ENCODE data around the gene FAM210B. TPM values are rescaled to one million over a fixed set of nuclear protein-coding genes. Genes with fewer than 3 reads are reported as not detected.

Gene FAM210B
- total and polyA plus RNA-seq, 7 donors, result 21.0 to 68.5 (median 42.8) TPM

GRCh38 chr20:56348305-56348693 lies 10.5 kb upstream of the FAM210B start:
- TF ChIP-seq, protein P1, sequence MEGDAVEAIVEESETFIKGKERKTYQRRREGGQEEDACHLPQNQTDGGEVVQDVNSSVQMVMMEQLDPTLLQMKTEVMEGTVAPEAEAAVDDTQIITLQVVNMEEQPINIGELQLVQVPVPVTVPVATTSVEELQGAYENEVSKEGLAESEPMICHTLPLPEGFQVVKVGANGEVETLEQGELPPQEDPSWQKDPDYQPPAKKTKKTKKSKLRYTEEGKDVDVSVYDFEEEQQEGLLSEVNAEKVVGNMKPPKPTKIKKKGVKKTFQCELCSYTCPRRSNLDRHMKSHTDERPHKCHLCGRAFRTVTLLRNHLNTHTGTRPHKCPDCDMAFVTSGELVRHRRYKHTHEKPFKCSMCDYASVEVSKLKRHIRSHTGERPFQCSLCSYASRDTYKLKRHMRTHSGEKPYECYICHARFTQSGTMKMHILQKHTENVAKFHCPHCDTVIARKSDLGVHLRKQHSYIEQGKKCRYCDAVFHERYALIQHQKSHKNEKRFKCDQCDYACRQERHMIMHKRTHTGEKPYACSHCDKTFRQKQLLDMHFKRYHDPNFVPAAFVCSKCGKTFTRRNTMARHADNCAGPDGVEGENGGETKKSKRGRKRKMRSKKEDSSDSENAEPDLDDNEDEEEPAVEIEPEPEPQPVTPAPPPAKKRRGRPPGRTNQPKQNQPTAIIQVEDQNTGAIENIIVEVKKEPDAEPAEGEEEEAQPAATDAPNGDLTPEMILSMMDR (IDR thresholded peaks at IDR 0.05), result no peak
- peaks cover 0 to 36% (median 6%) of the 10 kb centered on the region in 3 donors for H3K27me3 ChIP-seq (ENCODE audit: insufficient read depth in 3 of 3, low read length in 2 of 3)
- DNase-seq (no peak), ATAC-seq (no peak)
- H3K36me3 ChIP-seq (ENCODE audit: insufficient read depth in 1 of 2, low read depth in 1 of 2), result no peaks in the 10 kb centered on the region
- intact Hi-C loops (cut with DNase I), result no loop called here
- WGBS, 3 donors, result 10 to 16% (median 11%) methylated on average over 5 of the region's 5 CpGs
- no peak overlapping the region for H3K27ac ChIP-seq
- H3K9me3 ChIP-seq, result no peaks in the 10 kb centered on the region
- H3K4me1 ChIP-seq, result no peaks in the 10 kb centered on the region
- no peak overlapping the region for H3K4me3 ChIP-seq

DNA sequence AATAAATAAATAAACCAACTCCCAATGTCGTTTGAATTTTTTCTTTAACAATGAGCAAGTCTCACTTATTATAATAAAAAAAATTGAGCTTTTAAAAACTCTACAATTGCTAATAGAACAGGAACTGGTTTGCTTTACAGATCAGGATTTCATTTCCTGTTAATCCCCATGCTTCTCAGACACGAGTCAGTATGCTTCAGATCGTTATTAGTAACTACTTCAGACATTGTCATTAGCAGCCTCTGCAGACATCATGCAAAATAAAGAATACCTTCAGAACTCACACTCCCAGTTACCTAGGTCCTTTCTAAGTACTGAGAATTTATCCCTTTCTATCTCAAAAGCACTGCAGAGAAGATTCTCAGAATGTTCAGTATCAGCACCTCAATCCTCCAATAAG lies 10.0 kb upstream of the FAM210B start:
- Histone ChIP-seq H3K4me3 (no peak overlapping the region), H3K9me3 (no peaks in the 10 kb centered on the region), H3K4me1 (no peaks in the 10 kb centered on the region), H3K27me3 (ENCODE audit: insufficient read depth in 3 of 3, low read length in 2 of 3) (peaks cover 0 to 32% (median 5%) of the 10 kb centered on the region in 3 donors), H3K36me3 (ENCODE audit: insufficient read depth in 1 of 2, low read depth in 1 of 2) (no peaks in the 10 kb centered on the region), H3K27ac (no peak overlapping the region)
- no peak for DNase-seq
- intact Hi-C loops (cut with DNase I), result no loop called here
- TF ChIP-seq, protein P1 (IDR thresholded peaks at IDR 0.05), result no peak
- 9 to 13% (median 10%) methylated on average over 3 of the region's 3 CpGs for WGBS, 3 donors
- no peak for ATAC-seq

DNA sequence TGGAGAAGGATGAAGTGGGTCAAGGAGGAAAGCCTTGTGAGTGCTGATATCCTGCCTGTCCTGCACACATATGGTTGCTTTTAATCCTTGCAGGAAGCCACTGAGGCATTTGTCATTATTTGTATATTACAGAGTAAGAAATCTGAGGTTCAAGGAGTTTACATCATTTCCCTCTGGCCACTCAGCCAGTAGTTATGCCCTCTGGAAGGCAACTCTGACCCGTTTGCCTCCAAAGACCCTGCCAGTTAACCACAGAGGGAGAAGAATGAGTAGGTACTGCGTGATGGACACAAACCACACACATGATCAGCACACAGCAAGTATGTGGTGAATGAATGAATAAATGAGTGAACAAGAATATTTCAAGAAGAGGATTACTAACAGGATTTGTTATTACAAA lies 7.9 kb upstream of the FAM210B start:
- Histone ChIP-seq H3K4me3 (no peak overlapping the region), H3K27me3 (ENCODE audit: insufficient read depth in 3 of 3, low read length in 2 of 3) (peaks cover 0 to 19% (median 1%) of the 10 kb centered on the region in 3 donors), H3K27ac (no peak overlapping the region), H3K9me3 (no peaks in the 10 kb centered on the region), H3K36me3 (ENCODE audit: insufficient read depth in 1 of 2, low read depth in 1 of 2) (no peaks in the 10 kb centered on the region), H3K4me1 (no peaks in the 10 kb centered on the region)
- intact Hi-C loops (cut with DNase I), result no loop called here
- TF ChIP-seq, protein P1 (IDR thresholded peaks at IDR 0.05), result no peak
- DNase-seq, result no peak
- no peak for ATAC-seq
- 64 to 77% (median 72%) methylated on average over 2 of the region's 2 CpGs for WGBS, 3 donors

DNA sequence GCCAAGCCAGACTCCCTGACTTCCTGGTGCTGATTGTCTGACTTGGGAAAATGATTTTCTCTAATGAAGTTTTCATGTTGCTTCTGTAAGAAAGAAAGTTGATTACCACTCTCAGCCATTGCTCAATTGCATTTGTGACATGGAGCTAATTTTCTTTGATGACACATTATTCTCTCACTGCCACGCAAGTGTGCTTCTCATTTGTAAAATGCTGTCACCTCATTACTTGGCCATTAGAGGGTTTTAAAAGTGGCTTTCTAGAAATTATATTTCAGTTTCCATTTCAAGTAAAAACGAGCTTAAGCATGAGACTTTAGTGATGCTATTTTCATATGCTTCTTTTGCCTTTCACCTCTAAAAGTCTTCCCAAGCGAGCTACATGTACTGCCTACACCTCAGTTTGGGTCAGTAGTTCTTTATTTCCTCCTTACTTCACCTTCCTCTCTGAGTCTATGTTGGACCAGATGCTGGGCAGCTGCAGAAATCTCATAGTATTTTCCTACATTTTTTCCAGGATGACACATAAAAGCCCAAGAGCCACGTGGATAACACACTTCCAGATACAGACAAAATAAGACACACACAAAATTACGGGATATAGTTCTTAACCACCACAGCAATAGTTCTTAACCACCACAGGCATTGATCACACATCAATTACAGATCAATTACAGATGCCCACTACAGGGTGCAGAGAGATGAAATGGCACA lies 6.3 kb upstream of the FAM210B start:
- DNase-seq (no peak), ATAC-seq (no peak)
- intact Hi-C loops (cut with DNase I), result no loop called here
- TF ChIP-seq, protein P1 (IDR thresholded peaks at IDR 0.05), result no peak
- no peaks in the 10 kb centered on the region for H3K36me3 ChIP-seq (ENCODE audit: insufficient read depth in 1 of 2, low read depth in 1 of 2)
- no peaks in the 10 kb centered on the region for H3K9me3 ChIP-seq
- H3K4me3 ChIP-seq, result no peak overlapping the region
- WGBS, 3 donors, result 62 to 70% (median 66%) methylated on average over 5 of the region's 5 CpGs
- H3K4me1 ChIP-seq, result no peaks in the 10 kb centered on the region
- peaks cover 0 to 10% (median 1%) of the 10 kb centered on the region in 3 donors for H3K27me3 ChIP-seq (ENCODE audit: insufficient read depth in 3 of 3, low read length in 2 of 3)
- H3K27ac ChIP-seq, result no peak overlapping the region

DNA sequence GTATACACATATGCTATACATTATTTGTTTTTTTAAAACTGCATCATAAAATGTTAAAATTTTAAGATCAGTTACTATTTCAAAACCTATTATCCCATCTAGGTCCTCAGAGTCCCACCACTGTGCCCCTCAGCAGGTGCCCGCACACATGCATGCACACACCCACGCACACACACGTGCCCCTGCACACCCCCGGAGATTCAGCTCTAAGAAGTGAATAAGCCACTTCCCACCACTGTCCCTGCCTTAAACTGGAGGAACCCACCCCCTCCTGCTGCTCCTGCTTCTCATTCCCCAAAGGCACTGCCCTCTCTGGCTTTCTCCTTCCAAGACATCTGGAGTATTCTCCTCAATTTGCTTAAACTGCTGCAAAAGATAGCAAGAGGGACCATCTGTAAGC lies 5.4 kb upstream of the FAM210B start:
- ATAC-seq (no peak), DNase-seq (no peak)
- Histone ChIP-seq H3K27ac (no peak overlapping the region), H3K4me3 (no peak overlapping the region), H3K9me3 (no peaks in the 10 kb centered on the region), H3K4me1 (no peaks in the 10 kb centered on the region), H3K36me3 (ENCODE audit: insufficient read depth in 1 of 2, low read depth in 1 of 2) (no peaks in the 10 kb centered on the region), H3K27me3 (ENCODE audit: insufficient read depth in 3 of 3, low read length in 2 of 3) (peaks cover 0 to 6% (median 0%) of the 10 kb centered on the region in 3 donors)
- TF ChIP-seq, protein P1 (IDR thresholded peaks at IDR 0.05), result no peak
- WGBS, 3 donors, result 73 to 80% (median 79%) methylated on average over 4 of the region's 4 CpGs
- intact Hi-C loops (cut with DNase I), result no loop called here

Measured in psoas muscle (tissue), 8 donors.